Measurements from ENCODE around the gene DDIT3.
"Not testable (repeated sequence)": the region's sequence is repeated elsewhere in the genome, so short reads cannot be mapped to it uniquely, and the experiment has no call there.

DNA sequence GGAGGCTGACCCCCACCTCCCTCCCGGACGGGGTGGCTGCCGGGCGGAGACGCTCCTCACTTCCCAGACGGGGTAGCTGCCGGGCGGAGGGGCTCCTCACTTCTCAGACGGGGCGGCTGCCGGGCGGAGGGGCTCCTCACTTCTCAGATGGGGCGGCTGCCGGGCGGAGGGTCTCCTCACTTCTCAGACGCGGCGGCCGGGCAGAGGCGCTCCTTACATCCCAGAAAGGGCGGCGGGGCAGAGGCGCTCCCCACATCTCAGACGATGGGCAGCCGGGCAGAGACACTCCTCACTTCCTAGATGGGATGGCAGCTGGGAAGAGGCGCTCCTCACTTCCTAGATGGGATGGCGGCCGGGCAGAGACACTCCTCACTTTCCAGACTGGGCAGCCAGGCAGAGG is 12.5 kb downstream of the DDIT3 start:
- TF ChIP-seq, protein P1, sequence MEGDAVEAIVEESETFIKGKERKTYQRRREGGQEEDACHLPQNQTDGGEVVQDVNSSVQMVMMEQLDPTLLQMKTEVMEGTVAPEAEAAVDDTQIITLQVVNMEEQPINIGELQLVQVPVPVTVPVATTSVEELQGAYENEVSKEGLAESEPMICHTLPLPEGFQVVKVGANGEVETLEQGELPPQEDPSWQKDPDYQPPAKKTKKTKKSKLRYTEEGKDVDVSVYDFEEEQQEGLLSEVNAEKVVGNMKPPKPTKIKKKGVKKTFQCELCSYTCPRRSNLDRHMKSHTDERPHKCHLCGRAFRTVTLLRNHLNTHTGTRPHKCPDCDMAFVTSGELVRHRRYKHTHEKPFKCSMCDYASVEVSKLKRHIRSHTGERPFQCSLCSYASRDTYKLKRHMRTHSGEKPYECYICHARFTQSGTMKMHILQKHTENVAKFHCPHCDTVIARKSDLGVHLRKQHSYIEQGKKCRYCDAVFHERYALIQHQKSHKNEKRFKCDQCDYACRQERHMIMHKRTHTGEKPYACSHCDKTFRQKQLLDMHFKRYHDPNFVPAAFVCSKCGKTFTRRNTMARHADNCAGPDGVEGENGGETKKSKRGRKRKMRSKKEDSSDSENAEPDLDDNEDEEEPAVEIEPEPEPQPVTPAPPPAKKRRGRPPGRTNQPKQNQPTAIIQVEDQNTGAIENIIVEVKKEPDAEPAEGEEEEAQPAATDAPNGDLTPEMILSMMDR (conservative IDR thresholded peaks at IDR 0.05 in 1 of 2, IDR thresholded peaks at IDR 0.05 in 1 of 2; ENCODE audit: extremely low read depth in 1 of 2, insufficient read depth in 1 of 2, low read depth in 1 of 2, low read length in 2 of 2), result not testable (repeated sequence)
- TF ChIP-seq EZH2 (IDR thresholded peaks at IDR 0.05; ENCODE audit: borderline replicate concordance, low read length), result not testable (repeated sequence)
